Nephron progenitor cell (in vitro differentiated cells): ENCODE results near the gene TPPP.
A peak's percentile ranks its signal among the peaks of the same experiment; 100 is the strongest.

ENCODE experiments used
- DNase-seq: peaks from one replicate; pipeline ENCODE4 v3.0.0; 2021
- H3K27ac Mint-ChIP-seq: 2 replicates; pipeline ENCODE4 v1.8.0; 2021; ENCODE audit warnings: mild to moderate bottlenecking, moderate library complexity, mixed read lengths
- H3K27me3 Mint-ChIP-seq: 2 replicates; pipeline ENCODE4 v1.8.0; 2021; ENCODE audit warnings: mild to moderate bottlenecking, low read depth, mixed read lengths; ENCODE audit not compliant: poor library complexity
- H3K36me3 Mint-ChIP-seq: 2 replicates; pipeline ENCODE4 v1.8.0; 2021; ENCODE audit warnings: low read depth, mixed read lengths
- H3K4me1 Mint-ChIP-seq: 2 replicates; pipeline ENCODE4 v1.8.0; 2021; ENCODE audit warnings: mixed read lengths
- H3K4me3 Mint-ChIP-seq: 2 replicates; pipeline ENCODE4 v1.8.0; 2021; ENCODE audit warnings: mild to moderate bottlenecking, moderate library complexity, mixed read lengths
- H3K9me3 Mint-ChIP-seq: 2 replicates; pipeline ENCODE4 v1.8.0; 2021; ENCODE audit warnings: mild to moderate bottlenecking, moderate library complexity, mixed read lengths
- TF ChIP-seq, protein P1 (sequence below): fragments of 200-600 bp; sonication (generic); IDR thresholded peaks from 2 replicates; pipeline ENCODE4 v1.5.0; 2021; ENCODE audit warnings: antibody characterized with exemption

TPPP gene

DNA sequence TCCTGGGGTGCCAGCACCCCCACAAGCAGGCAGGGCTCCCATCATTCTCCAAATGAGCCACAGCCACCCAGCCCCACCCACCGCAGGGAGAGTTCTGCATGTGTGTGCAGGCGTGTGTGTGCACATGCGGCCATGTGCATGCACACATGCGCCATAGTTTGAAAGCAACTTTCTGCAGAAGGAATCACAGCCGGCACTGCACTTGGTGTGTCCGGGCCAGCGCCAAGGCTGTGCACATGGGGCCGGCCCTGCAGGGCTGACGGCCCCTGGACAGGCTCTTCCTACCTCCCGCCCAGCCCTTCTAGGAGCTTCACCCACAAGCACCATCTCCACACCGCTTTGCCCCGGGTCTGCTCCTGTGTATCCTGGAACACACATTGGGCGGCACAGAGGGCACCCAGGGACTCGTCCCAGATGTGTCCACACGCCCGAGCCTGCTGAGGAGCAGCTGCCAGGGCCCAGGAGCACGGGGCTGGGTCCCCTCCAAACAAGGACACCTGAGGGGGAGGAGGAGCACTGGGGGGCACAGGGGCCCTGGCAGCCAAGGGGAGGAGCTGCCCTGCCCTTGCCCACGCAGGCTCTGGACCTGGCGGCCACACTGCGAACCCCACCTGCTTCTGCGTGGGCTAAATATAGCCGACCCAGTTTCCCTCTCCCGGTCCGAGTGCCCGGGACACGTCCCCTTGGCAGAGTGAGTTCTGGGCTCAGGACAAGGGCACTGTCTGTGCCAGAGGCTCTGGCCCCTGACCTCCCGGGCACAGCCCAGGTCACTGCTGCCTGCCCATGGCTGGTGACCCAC lies 19.1 kb downstream of the TPPP start:
- TF ChIP-seq, protein P1, sequence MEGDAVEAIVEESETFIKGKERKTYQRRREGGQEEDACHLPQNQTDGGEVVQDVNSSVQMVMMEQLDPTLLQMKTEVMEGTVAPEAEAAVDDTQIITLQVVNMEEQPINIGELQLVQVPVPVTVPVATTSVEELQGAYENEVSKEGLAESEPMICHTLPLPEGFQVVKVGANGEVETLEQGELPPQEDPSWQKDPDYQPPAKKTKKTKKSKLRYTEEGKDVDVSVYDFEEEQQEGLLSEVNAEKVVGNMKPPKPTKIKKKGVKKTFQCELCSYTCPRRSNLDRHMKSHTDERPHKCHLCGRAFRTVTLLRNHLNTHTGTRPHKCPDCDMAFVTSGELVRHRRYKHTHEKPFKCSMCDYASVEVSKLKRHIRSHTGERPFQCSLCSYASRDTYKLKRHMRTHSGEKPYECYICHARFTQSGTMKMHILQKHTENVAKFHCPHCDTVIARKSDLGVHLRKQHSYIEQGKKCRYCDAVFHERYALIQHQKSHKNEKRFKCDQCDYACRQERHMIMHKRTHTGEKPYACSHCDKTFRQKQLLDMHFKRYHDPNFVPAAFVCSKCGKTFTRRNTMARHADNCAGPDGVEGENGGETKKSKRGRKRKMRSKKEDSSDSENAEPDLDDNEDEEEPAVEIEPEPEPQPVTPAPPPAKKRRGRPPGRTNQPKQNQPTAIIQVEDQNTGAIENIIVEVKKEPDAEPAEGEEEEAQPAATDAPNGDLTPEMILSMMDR: no peak
- DNase-seq: no peak
- no peaks in the 10 kb centered on the region for H3K36me3 Mint-ChIP-seq

GRCh38 chr5:673161-673830 lies 19.9 kb downstream of the TPPP start:
- Mint-ChIP-seq H3K4me1 (peaks cover 20% of the 10 kb centered on the region), H3K4me3 (peak overlapping the region; percentile 44)

More for the DNA sequence above, 19.1 kb downstream of the TPPP start:
- no peak overlapping the region for H3K27ac Mint-ChIP-seq
- no peak overlapping the region for H3K4me3 Mint-ChIP-seq
- peaks cover 21% of the 10 kb centered on the region for H3K4me1 Mint-ChIP-seq
- H3K27me3 Mint-ChIP-seq: peaks cover 9% of the 10 kb centered on the region
- H3K9me3 Mint-ChIP-seq: no peaks in the 10 kb centered on the region

DNA sequence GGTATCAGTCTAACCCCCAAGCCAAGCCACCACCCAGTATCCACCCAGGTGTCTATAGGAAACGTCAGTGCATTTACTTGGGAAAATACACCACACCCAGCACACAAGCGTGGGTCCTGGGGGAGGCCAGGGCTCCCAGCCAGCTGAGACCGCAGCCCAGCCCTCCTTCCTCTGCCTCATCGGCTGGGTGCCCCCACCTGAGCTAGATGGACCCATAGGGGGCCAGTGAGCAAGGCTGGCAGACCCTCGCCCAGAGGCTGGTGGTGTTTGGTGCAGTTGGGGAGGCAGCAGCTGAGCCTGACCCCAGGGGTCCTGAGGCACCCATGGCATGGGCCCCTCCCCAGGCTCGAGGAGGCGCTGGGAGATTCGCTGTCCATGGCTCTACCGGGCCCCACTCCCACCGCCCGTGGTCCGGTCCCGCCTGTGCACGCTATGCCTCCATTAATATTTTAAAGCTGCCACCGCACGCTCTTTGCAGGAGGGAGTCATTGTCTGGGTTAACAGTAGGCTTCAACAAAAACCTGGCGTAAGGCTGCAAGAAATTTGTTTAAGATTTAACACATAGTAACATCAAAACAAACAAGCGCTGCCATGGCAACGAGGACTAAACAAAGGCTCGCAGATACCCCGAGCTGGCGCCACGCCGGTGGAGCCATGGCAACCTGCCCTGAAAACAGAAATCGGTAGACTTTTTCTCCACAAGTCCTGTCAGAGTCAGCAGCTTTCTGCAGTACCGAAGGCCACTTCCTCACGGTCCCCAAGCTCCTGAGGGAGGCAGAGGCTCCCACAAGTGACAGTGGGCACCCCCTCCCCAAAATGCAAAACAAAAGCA lies 20.6 kb downstream of the TPPP start:
- TF ChIP-seq, protein P1: no peak
- peak; percentile 79 for DNase-seq
- Mint-ChIP-seq H3K27me3 (peaks cover 9% of the 10 kb centered on the region), H3K36me3 (peaks cover 3% of the 10 kb centered on the region), H3K4me3 (peak overlapping the region; percentile 44), H3K9me3 (no peaks in the 10 kb centered on the region), H3K4me1 (peaks cover 22% of the 10 kb centered on the region), H3K27ac (peak overlapping the region; percentile 98)

More at GRCh38 chr5:673161-673830, 19.9 kb downstream of the TPPP start:
- TF ChIP-seq, protein P1: no peak
- peaks cover 9% of the 10 kb centered on the region for H3K27me3 Mint-ChIP-seq
- no peaks in the 10 kb centered on the region for H3K9me3 Mint-ChIP-seq
- no peaks in the 10 kb centered on the region for H3K36me3 Mint-ChIP-seq
- DNase-seq: no peak
- peak overlapping the region; percentile 98 for H3K27ac Mint-ChIP-seq

DNA sequence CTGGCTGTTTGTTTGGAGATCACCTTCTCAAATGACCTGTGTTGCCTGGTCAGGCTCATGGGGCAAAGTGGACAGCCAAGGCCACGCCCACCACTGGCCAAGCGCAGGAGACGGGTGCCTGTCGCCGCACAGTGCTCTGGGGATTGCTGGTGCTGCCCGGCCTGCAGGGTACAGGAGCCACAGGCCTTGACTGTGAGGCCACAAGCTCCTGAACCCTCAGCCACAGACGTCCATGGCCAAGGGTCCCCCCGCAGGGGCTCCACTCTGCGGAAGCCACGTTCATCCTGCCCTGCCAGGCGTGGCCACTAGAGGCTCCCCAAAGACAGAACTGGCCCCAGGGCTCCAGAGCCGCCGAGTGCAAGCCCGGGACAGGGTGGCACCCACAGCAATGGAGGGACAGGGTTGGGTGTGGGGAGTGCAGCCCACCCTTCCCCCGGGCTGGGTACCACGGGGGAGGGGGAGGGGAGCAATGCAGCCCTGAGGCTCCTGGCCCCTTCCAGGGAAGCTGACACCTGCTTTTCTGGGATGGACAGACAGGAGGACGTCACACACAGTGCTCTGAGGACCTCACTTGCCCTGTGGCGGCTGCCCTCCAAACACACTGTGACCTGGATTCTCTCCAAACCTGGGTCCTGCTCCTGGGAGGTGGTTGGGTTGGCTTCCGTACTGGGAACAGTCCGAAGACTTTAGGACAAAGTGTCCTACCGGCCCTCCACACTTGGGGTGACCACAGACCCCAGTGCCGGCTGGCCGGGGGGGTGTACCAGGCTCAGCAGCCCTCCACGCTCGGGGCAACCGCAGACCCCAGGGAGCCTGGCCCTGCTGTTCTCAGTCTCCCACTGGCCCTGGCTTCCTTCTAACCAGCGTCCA lies 21.5 kb downstream of the TPPP start:
- Mint-ChIP-seq H3K27me3 (peaks cover 9% of the 10 kb centered on the region), H3K36me3 (peaks cover 11% of the 10 kb centered on the region), H3K4me1 (peaks cover 26% of the 10 kb centered on the region), H3K4me3 (no peak overlapping the region), H3K9me3 (no peaks in the 10 kb centered on the region), H3K27ac (peak overlapping the region; percentile 98)
- TF ChIP-seq, protein P1: peak; percentile 92
- peak; percentile 80 for DNase-seq
